ENCODE measurements around the gene B4GALT1.

GRCh38 chr9:33164138-33164809 lies 2.9 kb downstream of the B4GALT1 start:
- TF ChIP-seq CTCF (optimal IDR thresholded peaks at IDR 0.05 in 1 of 3, IDR thresholded peaks at IDR 0.05 in 1 of 3, conservative IDR thresholded peaks at IDR 0.05 in 1 of 3; ENCODE audit: extremely low read depth in 1 of 3, insufficient read depth in 2 of 3, low read length in 3 of 3) (no peak), EZH2 (IDR thresholded peaks at IDR 0.05; ENCODE audit: low read length) (no peak)

Data from keratinocyte (primary cell).